ENCODE measurements around the gene ZNF468.
"Not testable (repeated sequence)": the region's sequence is repeated elsewhere in the genome, so short reads cannot be mapped to it uniquely, and the experiment has no call there.

The ZNF468 gene

DNA sequence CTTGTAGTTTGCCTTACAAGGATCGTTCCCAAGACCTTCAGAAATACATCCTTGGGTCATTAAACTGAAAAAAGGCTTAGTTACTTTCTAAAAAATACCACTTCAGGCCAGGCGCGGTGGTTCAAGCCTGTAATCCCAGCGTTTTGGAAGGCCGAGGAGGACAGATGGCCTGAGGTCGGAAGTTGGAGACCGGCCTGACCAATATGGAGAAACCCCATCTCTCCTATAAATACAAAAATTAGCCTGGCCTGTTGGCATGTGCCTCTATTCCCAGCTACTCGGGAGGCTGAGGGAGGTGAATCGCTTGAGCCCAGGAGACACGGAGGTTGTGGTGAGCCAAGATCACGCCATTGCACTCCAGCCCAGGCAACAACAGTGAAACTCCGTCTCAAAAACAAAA is 33.7 kb downstream of the ZNF468 start:
- Histone ChIP-seq H3K27me3 (replicated peaks) (no peaks in the 10 kb centered on the region), H3K36me3 (replicated peaks) (no peaks in the 10 kb centered on the region), H3K27ac (no peak overlapping the region), H3K4me3 (ENCODE audit: low read depth, low read length) (no peak overlapping the region)
- in situ Hi-C loops (cut with HindIII; ENCODE audit: low pct_ligation_motif_present, low sequenced_read_pairs), result no loop called here
- no peak for DNase-seq
- TF ChIP-seq, protein P1, sequence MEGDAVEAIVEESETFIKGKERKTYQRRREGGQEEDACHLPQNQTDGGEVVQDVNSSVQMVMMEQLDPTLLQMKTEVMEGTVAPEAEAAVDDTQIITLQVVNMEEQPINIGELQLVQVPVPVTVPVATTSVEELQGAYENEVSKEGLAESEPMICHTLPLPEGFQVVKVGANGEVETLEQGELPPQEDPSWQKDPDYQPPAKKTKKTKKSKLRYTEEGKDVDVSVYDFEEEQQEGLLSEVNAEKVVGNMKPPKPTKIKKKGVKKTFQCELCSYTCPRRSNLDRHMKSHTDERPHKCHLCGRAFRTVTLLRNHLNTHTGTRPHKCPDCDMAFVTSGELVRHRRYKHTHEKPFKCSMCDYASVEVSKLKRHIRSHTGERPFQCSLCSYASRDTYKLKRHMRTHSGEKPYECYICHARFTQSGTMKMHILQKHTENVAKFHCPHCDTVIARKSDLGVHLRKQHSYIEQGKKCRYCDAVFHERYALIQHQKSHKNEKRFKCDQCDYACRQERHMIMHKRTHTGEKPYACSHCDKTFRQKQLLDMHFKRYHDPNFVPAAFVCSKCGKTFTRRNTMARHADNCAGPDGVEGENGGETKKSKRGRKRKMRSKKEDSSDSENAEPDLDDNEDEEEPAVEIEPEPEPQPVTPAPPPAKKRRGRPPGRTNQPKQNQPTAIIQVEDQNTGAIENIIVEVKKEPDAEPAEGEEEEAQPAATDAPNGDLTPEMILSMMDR (IDR thresholded peaks at IDR 0.05; ENCODE audit: low read depth, low read length, missing control alignments), result no peak

DNA sequence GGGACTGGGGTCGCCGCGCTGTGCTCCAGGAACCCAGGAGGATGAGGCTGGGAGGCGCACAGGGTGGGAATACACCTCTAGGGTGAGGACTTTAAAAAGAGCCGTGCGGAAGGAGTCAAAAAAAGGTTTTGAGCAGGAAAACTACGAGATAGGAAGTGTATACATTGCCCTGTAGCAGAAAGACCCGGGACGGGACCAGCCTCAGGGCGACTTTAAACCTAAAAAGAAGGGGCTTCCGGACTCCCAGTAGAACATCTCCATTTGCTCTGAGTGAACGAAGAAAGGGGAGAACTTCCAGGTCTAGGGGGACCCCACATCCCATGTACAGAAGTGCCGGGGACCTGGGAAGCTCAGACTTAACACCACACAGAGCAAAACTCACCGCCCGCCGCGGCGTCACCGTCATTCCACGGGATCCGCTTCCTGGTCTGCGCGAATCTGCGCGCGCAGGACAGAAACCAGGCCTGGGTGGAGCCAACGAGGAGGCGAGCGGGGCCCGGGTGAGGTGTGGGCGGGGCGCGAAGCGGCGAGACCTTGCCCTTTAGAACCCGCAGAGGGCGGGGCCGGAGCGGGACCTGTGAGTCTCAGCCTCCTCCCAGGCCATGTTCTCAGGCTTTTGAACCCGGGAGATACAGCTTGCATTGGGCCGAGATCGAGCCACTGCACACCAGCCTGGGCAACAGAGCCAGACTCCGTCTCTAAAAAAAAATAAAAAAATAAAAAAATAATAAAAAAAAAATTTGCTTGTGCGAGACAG is 36.0 kb downstream of the ZNF468 start, which contains the start of gene ZNF28:
Gene ZNF28 (minus strand): TSS at position 430 of the 757 bp plus-strand sequence. CDS start 3,675 bp downstream, outside the sequence.
- in situ Hi-C loops (cut with HindIII; ENCODE audit: low pct_ligation_motif_present, low sequenced_read_pairs); H3K36me3 ChIP-seq (replicated peaks); H3K27ac ChIP-seq; H3K27me3 ChIP-seq (replicated peaks): not testable (repeated sequence)
- peak; percentile 42 for DNase-seq
- peak within 1 kb of the TSS; percentile 65 for H3K4me3 ChIP-seq (ENCODE audit: low read depth, low read length)

DNA sequence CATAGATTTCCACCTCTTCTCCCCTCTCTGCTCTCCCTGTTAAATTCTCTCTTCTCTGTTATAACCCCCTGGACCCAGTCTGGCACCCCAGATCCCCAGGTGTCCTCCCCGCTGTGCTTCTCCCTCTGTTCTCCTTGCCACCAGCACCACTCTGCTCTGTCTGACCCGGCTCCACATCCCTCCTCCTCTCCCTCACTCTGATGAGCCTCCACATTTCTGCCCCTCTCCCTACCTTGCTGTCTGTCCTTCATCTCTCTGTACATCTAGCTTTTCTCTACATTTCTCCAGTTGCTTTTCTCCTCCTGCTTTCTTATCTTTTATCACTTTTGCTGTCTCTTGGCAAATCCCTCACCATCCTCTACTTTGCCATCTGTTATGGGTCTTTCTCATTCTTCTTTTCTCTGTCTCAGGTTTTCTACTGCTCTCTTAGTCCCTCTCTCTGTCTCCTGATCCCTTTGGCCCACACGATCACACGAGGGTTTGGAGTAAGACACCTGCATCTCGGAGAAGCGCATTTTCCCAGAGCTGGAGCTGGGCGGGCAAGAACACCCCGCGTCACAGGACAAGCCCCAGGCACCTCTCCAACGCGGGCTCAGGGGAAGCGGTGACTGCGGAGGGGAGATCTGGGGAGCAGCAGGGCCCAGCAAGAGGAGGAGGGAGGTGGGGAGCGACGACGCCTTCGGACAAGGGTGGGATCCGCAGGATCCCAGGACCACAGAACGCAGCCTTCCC is 36.8 kb downstream of the ZNF468 start:
- in situ Hi-C loops (cut with HindIII; ENCODE audit: low pct_ligation_motif_present, low sequenced_read_pairs); H3K27me3 ChIP-seq (replicated peaks); H3K27ac ChIP-seq; H3K36me3 ChIP-seq (replicated peaks): not testable (repeated sequence)
- DNase-seq, result peak; percentile 2
- peak overlapping the region; percentile 65 for H3K4me3 ChIP-seq (ENCODE audit: low read depth, low read length)

DNA sequence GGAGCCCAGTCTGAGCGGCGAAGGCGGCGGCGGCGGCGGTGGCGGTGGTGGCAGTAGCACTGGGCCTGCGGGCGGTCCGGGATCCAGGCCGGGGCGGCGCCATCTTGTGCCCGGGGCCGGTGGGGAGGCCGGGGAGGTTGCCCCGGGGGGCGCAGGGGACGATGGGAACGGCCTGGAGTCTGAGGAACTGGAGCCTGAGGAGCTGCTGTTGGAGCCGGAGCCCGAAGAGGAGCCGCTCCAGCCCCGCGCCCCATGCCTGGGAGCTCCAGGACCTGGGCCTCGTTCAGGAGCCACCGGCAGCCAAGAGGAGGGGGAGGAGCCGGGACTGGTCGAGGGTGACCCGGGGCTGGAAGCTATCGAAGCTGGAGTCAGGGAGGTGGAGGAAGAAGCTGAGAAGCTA is 47.6 kb downstream of the ZNF468 start:
- Histone ChIP-seq H3K27ac (no peak overlapping the region), H3K4me3 (ENCODE audit: low read depth, low read length) (no peak overlapping the region), H3K27me3 (replicated peaks) (no peaks in the 10 kb centered on the region), H3K36me3 (replicated peaks) (peaks cover 19% of the 10 kb centered on the region)
- TF ChIP-seq, protein P1 (IDR thresholded peaks at IDR 0.05; ENCODE audit: low read depth, low read length, missing control alignments), result no peak
- no peak for DNase-seq
- in situ Hi-C loops (cut with HindIII; ENCODE audit: low pct_ligation_motif_present, low sequenced_read_pairs), result no loop called here

DNA sequence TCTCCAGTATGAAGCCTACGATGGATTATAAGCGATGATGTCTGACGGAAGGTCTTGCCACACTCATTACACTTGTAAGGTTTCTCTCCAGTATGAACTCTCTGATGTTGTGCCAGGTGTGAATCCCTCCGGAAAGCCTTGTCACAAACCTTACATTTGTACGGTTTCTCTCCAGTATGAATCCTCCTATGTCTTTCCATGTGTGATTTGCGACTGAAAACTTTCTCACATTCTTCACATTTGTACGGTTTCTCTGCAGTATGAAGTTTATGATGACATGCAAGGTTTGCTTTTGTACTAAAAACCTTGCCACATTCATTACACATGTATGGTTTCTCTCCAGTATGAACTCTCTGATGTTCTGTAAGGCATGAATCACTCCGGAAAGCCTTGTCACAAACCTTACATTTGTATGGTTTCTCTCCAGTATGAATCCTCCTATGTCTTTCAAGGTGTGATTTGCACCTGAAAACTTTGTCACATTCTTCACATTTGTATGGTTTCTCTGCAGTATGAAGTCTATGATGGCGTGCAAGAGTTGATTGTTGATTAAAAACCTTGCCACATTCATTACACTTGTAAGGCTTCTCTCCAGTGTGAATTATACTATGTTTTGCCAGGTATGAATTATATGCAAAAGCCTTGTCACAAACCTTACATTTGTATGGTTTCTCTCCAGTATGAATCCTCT is 57.3 kb downstream of the ZNF468 start:
- DNase-seq; H3K27ac ChIP-seq; in situ Hi-C loops (cut with HindIII; ENCODE audit: low pct_ligation_motif_present, low sequenced_read_pairs); H3K27me3 ChIP-seq (replicated peaks); H3K4me3 ChIP-seq (ENCODE audit: low read depth, low read length): not testable (repeated sequence)
- peaks cover 27% of the 10 kb centered on the region for H3K36me3 ChIP-seq (replicated peaks)

DNA sequence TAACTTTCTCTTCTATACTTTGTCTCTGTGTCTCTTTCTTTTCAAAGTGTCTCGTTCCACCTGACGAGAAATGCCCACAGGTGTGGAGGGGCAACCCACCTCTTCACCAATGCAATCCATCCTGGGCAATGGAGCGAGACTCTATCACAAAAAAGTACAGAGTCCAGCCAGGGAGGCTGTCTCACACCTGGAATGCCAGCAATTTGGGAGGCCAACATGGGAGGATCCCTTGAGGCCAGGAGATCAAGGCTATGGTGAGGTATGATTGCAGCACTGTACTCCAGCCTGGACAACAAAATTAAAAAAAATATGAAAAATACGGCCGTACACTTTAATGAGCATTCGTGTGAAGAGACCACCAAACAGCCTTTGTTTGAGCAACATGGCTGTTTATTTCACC is 68.0 kb downstream of the ZNF468 start:
- H3K27me3 ChIP-seq (replicated peaks), result no peaks in the 10 kb centered on the region
- H3K36me3 ChIP-seq (replicated peaks), result no peaks in the 10 kb centered on the region
- in situ Hi-C loops (cut with HindIII; ENCODE audit: low pct_ligation_motif_present, low sequenced_read_pairs), result no loop called here
- TF ChIP-seq, protein P1 (IDR thresholded peaks at IDR 0.05; ENCODE audit: low read depth, low read length, missing control alignments), result no peak
- no peak overlapping the region for H3K4me3 ChIP-seq (ENCODE audit: low read depth, low read length)
- DNase-seq, result no peak
- H3K27ac ChIP-seq, result no peak overlapping the region

Measured in brain microvascular endothelial cell (primary cell).